Lung (tissue), 12 donors: ENCODE data around the gene LRRC8C. TPM values are rescaled to one million over a fixed set of nuclear protein-coding genes. Genes with fewer than 3 reads are reported as not detected.

Experiments
- ATAC-seq: fragments of 200-7000 bp; cut with Tn5 transposase; one replicate; pipeline ENCODE4 v1.9.1; 2020; ENCODE audit warnings: moderate number of reproducible peaks; ENCODE audit not compliant: insufficient read depth, low FRiP score
- DNase-seq, 3 donors: peaks; one replicate each; pipeline ENCODE4 v3.0.0-alpha.2; 2013 to 2017
- H3K27ac ChIP-seq, 2 donors: one replicate each; pipeline ENCODE4 v1.5.1; 2013; ENCODE audit warnings: mild to moderate bottlenecking in 2 of 2, moderate library complexity in 2 of 2, control low read depth in 1 of 2, inconsistent platforms in 1 of 2, low read depth in 1 of 2, low read length in 1 of 2
- H3K27me3 ChIP-seq, 3 donors: one replicate each; pipeline ENCODE4 v1.5.1; 2013; ENCODE audit warnings: low read length in 2 of 3; ENCODE audit not compliant: control insufficient read depth in 3 of 3, insufficient read depth in 3 of 3
- H3K36me3 ChIP-seq, 4 donors: one replicate each; pipeline ENCODE4 v1.5.1; 2013; ENCODE audit warnings: low read length in 4 of 4, mild to moderate bottlenecking in 1 of 4, moderate library complexity in 1 of 4; ENCODE audit not compliant: control insufficient read depth in 4 of 4, insufficient read depth in 4 of 4
- H3K4me1 ChIP-seq, 5 donors: one replicate each; pipeline ENCODE4 v1.5.1; 2013; ENCODE audit warnings: low read length in 5 of 5, mild to moderate bottlenecking in 2 of 5, moderate library complexity in 1 of 5; ENCODE audit not compliant: control insufficient read depth in 5 of 5, insufficient read depth in 5 of 5
- H3K4me3 ChIP-seq: one replicate; pipeline ENCODE4 v1.5.1; 2013; ENCODE audit warnings: mild to moderate bottlenecking, control low read depth, moderate library complexity
- H3K9ac ChIP-seq, 2 donors: one replicate each; pipeline ENCODE4 v1.5.1; 2013; ENCODE audit warnings: low read length in 2 of 2, control low read depth in 1 of 2; ENCODE audit not compliant: insufficient read depth in 1 of 2
- H3K9me3 ChIP-seq, 4 donors: one replicate each; pipeline ENCODE4 v1.5.1; 2013; ENCODE audit warnings: low read length in 3 of 4, mild to moderate bottlenecking in 1 of 4, moderate library complexity in 1 of 4; ENCODE audit not compliant: control insufficient read depth in 4 of 4, insufficient read depth in 3 of 4
- WGBS, 2 donors: extraction: QIAGEN DNeasy Blood & Tissue Kit; methylation state at CpG; one replicate each; pipeline ENCODE4 v1.1.7; 2013; 5-methylcytosine and 5-hydroxymethylcytosine counted together
- polyA plus RNA-seq, 2 donors: library from polyadenylated mRNA; stranded (reverse); fragments of 200-250 nt; gene quantifications; one replicate each; pipeline ENCODE4 v1.2.1, GENCODE V29; 2013
- total RNA-seq, 2 donors: library from RNA; depleted of rRNA in 1 of 2; stranded (reverse); fragments of >200 nt in 1 of 2; gene quantifications; one replicate each; pipeline ENCODE4 v1.2.1, GENCODE V29; 2014 to 2021
- TF ChIP-seq, protein P1 (sequence below): IDR thresholded peaks from 2 replicates; pipeline ENCODE4 v1.5.1; 2012; ENCODE audit warnings: mild to moderate bottlenecking; ENCODE audit errors: control extremely low read depth, extremely low read depth
- donor health status: control.
- donor health status: control.
- donor health status: Bipolar disorder and iron deficiency.
- donor health status: healthy.
- donor health status: DM: yes; HTN: yes; CAD: no.

LRRC8C gene
- total and polyA plus RNA-seq, 4 donors = 3.3 to 11.7 (median 6.9) TPM

GRCh38 chr1:89665941-89666340 is 33.0 kb downstream of the LRRC8C start:
- H3K4me1 ChIP-seq = peaks cover 0 to 23% (median 0%) of the 10 kb centered on the region in 5 donors
- 76 to 88% methylated on average over 8 of the region's 8 CpGs for WGBS, 2 donors
- DNase-seq = no peak
- TF ChIP-seq, protein P1, sequence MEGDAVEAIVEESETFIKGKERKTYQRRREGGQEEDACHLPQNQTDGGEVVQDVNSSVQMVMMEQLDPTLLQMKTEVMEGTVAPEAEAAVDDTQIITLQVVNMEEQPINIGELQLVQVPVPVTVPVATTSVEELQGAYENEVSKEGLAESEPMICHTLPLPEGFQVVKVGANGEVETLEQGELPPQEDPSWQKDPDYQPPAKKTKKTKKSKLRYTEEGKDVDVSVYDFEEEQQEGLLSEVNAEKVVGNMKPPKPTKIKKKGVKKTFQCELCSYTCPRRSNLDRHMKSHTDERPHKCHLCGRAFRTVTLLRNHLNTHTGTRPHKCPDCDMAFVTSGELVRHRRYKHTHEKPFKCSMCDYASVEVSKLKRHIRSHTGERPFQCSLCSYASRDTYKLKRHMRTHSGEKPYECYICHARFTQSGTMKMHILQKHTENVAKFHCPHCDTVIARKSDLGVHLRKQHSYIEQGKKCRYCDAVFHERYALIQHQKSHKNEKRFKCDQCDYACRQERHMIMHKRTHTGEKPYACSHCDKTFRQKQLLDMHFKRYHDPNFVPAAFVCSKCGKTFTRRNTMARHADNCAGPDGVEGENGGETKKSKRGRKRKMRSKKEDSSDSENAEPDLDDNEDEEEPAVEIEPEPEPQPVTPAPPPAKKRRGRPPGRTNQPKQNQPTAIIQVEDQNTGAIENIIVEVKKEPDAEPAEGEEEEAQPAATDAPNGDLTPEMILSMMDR = no peak
- H3K9ac ChIP-seq = no peak overlapping the region
- no peaks in the 10 kb centered on the region for H3K27me3 ChIP-seq
- H3K4me3 ChIP-seq = no peak overlapping the region
- no peak overlapping the region for H3K27ac ChIP-seq
- H3K36me3 ChIP-seq = no peaks in the 10 kb centered on the region
- H3K9me3 ChIP-seq = no peaks in the 10 kb centered on the region
- ATAC-seq = no peak

DNA sequence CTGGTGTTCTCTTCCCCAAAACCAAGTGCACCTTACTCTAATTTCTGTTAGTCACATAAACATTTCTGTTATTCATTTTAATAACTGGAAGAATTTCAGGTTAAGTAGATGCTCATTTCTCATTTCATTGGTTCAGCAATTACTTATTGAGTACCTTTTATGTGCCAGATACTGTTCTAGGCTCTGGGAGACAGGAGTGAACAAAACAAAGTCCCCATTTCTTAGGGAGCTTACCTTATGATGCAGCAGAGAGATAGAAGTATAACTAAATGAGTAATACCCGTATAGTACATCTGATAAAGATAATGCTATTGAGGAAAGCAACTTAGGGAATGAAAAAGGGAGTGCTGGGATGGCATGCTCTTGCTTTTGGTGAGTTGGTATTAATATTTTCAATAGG is 33.7 kb downstream of the LRRC8C start:
- TF ChIP-seq, protein P1 = no peak
- H3K27me3 ChIP-seq = no peaks in the 10 kb centered on the region

GRCh38 chr1:89667691-89668090 is 34.8 kb downstream of the LRRC8C start:
- DNase-seq = no peak
- Histone ChIP-seq H3K36me3 (no peaks in the 10 kb centered on the region), H3K27me3 (no peaks in the 10 kb centered on the region), H3K4me1 (peaks cover 0 to 30% (median 0%) of the 10 kb centered on the region in 5 donors), H3K4me3 (no peak overlapping the region), H3K9ac (no peak overlapping the region), H3K9me3 (no peaks in the 10 kb centered on the region), H3K27ac (no peak overlapping the region)
- TF ChIP-seq, protein P1 = no peak
- 23 to 38% methylated on average over 1 of the region's 1 CpG for WGBS, 2 donors
- no peak for ATAC-seq

More for the DNA sequence above, 33.7 kb downstream of the LRRC8C start:
- DNase-seq (no peak), ATAC-seq (no peak)
- no peak overlapping the region for H3K27ac ChIP-seq
- H3K9me3 ChIP-seq = no peaks in the 10 kb centered on the region
- H3K9ac ChIP-seq = no peak overlapping the region
- no peaks in the 10 kb centered on the region for H3K36me3 ChIP-seq
- H3K4me3 ChIP-seq = no peak overlapping the region
- WGBS, 2 donors = 49 to 91% methylated on average over 1 of the region's 1 CpG
- peaks cover 0 to 25% (median 0%) of the 10 kb centered on the region in 5 donors for H3K4me1 ChIP-seq

GRCh38 chr1:89668961-89669360 is 36.0 kb downstream of the LRRC8C start:
- Histone ChIP-seq H3K4me1 (peaks cover 0 to 33% (median 0%) of the 10 kb centered on the region in 5 donors), H3K4me3 (no peak overlapping the region), H3K27ac (no peak overlapping the region), H3K36me3 (no peaks in the 10 kb centered on the region), H3K27me3 (no peaks in the 10 kb centered on the region), H3K9me3 (no peaks in the 10 kb centered on the region), H3K9ac (no peak overlapping the region)
- TF ChIP-seq, protein P1 = no peak
- WGBS, 2 donors = 69 to 76% methylated on average over 3 of the region's 3 CpGs
- ATAC-seq (no peak), DNase-seq (no peak)
